Activated CD4-positive, alpha-beta T cell treated with anti-CD3 and anti-CD28 coated beads, Interleukin-2, amount 50 U/mL, for 4 hours (primary cell): ENCODE data around the gene DHRS1.
A peak's percentile ranks its signal among the peaks of the same experiment; 100 is the strongest.
"Not testable (repeated sequence)": the region's sequence is repeated elsewhere in the genome, so short reads cannot be mapped to it uniquely, and the experiment has no call there.

Source experiments
- DNase-seq, 2 experiments: peaks; one replicate each; pipeline ENCODE4 v3.0.0-alpha.2; 2020

The DHRS1 gene

DNA sequence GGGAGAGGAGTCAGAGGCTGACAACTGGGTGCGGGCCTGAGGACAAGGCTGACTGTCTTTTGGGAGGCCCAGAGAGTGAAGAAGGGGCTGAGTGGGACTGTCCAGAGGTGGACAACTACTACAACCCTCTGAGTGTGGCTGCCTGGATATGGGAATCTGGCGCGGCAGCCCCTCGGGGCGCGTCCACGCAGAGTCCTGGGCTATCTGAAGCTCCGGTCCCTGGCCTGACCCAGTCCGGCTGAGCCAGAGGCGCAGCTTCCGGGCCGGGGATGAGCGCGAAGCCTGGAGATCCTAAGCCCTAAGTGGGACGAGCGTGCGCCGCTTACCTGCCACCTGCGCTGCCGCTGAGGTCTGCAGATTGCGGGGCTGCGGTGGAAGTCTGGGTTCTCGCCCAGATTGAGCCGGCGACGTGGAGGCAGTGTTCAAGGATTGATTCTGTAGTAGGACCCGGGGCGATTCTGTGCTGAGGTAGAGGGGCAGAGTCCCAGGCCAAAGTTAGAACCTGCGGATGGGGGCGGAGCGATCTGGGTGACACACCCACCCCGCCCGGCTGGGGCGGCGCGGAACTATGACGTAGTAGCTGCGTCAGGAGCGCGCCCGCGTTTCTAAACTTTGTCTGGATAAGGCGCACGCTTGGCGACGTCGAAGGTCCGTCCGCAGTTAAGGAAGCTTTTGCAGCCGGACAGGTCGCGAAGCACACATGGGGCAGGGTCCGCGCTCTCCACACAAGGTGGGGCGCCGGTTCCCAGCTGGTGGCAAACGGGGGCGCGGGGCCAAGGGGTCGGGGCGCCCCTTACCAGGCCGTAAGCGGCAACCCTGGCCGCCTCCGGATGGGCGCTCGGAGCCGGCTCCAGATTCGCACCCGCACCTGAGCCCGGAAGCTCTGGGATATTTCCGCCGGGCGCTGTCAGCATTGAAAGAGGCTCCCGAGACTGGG lies at the start of gene DHRS1, which contains the start of gene NOP9:
DHRS1 (minus strand) TSS at position 526 of the 937 bp plus-strand sequence. CDS start 674 bp downstream, outside the sequence.
NOP9 (plus strand) TSS at position 596 of the 937 bp plus-strand sequence; CDS start at position 701, 105 bp downstream.
- peak; percentile 88 to 89 for DNase-seq

DNA sequence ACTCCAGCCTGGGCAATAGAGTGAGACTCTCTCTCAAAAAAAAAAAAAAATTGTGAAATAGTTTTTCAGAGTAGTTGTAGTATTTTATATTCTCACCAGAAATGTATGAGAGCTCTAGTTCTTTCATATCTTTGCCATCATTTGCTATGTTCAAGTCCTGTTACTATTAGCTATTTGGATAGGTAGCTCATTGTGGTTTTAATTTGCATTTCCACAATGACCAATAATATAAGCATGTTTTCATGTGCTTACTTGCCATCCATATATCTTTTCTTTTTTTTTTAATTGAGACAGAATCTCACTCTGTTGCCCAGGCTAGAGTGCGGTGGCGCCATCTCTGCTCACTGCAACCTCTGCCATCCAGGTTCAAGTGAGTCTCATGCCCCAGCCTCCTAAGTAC lies 48.6 kb upstream of the DHRS1 start:
- no peak for DNase-seq

DNA sequence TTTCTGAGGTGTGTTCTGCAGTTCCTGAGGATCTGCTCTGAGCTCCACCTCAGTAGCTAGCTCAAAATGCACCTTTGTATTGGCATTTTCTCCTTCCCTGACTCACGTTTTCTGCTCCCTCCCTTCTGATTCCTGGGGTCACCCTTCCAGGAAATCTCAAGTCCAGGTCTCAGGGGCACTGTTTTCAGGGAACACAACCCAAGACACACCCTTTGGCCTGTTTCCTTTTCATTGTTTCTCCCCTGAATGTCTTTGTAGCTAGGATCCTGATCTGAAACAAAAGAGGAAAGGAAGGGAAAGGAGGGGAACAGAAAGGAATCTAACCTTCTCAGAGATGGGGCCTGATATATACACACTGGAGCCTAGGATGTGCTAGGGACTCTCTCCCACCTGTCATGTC lies 47.6 kb upstream of the DHRS1 start:
- DNase-seq, result no peak

DNA sequence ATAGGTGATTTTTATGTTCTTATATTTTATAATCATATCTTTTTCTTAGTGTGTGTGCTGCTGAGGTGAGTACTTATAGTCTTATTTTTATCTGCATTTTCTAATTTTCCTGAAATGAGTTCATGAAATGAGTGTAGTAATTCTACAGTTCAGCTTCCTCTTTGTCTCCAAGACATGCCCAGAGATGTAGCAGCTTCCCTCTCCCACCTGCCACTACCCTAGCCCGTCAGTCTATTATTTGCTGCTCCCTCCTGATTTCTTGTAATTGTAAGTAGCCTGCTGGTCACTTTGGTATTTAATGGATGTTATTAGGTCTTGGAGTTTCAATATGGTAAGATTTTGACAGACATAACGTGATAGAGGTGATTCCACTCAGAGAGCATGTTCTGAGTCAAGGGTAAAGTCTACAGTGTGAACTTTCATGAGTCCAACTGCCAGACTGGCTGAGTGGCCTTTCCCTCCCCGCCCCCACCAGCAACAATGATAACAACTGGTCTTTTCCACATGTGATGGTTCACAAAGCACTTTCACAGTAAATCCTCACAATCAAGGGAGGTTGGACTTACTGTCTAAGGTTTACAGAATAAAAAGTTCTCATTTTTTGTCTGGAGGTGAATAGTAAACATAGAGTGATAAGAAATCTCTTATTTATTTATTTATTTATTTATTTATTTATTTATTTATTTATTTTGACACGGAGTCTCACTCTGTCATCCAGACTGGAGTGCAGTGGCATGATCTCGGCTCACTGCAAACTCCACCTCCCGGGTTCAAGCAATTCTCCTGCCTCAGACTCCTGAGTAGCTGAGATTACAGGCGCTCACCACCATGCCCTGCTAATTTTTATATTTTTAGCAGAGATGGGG lies 44.4 kb upstream of the DHRS1 start:
- no peak for DNase-seq

DNA sequence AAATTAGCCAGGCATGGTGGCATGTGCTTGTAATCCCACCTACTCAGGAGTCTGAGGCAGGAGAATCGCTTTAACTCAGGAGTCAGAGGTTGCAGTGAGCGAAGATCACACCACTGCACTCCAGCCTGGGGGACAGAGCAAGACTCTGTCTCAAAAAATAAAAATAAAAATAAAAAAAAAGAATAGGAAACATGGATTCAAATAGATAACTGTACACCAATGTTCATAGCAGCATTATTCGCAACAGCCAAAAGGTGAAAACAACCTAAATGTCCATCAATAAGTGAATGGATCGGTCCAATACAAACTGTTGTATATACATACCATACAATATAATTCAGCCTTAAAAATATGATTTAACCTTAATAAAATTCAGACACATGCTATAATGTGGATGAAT lies 43.3 kb upstream of the DHRS1 start:
- no peak for DNase-seq

DNA sequence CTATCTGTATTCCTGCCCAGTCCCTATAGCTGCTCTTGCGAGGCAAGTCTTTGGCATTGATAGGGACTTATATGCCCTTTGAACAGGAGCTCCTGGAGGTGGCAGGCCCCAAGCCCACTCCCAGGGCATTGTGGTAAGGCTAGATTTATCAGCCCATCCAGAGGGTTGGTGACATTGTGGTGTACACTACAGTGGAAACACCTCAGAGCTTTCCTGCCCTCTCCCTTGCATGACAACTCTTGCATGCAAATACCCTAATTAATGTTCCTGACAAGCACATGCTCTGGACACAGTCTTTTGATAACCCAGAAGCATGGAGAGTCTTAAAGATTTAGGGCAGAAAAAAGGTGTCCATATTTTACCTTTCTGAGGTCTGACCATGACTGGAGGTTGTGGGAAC lies 41.0 kb upstream of the DHRS1 start:
- DNase-seq, result no peak

DNA sequence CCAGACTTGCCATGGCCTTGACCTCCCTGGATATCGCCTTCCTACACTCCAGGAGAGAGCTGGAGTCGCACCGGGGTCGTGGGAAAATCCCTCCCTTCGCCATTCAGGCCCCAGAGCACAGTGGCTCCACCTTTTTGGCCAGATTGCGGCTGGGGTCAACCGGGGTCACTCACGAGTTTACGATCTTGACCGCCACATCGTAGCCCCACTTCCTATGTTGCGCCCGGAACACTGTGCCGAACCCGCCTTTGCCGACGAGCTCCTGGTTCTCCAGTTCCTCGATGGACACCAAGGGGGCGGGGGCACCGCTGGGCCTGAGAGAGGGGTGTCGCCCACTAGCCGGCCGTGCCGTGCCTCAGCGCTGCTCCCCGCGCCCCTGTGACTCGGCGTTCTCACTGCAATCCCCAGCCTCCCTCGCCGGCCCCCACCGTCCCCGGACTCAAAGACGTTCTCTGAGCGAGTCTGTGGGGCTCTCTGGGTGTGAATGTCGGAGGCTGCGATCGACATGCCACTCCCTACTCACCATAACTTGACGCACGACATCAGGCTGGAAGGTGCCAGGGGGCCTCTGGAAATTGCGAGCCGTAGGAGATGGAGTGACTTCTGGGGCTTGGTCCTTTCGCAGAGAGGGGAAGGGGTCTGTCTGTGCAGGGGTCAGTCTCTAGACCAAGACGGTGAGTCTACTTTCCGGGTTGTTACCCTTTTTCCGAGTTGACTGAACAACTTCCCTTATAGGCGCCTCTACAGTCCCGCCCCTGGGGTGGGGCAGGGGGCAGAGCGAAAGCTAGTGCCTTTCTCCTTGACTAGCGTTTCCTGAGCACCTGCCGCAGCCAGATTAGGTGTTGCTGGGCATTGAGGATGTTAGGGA lies 39.9 kb upstream of the DHRS1 start, which contains the start of gene RIPK3:
RIPK3 (minus strand) TSS at position 708 of the 868 bp plus-strand sequence; CDS start at position 543, 165 bp downstream.
- DNase-seq, result peak; percentile 67 to 68

DNA sequence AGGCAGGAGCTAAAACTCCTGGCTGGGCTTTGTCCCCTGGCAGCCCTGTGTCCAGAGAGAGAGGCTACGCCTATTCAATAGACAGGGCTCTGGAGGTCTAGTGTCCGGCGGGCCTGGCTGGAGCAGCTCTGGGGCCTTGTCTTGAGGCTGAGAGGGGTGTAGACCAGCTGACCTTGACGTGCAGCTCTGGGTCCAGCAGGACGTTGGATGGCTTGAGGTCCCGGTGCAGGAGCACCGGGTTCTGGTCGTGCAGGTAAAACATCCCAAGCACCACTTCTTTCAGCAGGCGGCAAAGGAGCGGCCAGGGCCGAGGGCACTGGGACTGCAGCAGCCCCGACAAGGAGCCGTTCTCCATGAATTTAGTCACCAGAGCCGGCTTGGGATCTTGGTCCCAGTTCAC lies 39.3 kb upstream of the DHRS1 start:
- no peak for DNase-seq

DNA sequence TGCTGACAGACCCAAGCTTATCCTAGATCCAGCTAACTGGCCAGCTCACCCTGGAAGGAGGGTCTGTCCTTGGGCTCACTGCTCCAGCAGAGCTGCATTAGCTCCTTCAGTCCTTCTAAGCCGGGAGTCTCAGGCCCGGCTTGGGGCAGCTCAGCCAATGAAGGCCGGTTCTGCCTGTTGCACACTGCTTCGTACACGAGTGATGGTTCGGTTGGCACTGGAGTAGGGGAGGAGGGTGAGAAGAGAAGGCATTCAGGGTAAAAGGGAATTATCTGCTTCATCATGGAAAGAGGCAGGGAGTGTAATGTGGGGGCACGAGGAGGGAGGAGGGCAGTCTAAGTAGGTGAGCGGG lies 38.2 kb upstream of the DHRS1 start:
- no peak for DNase-seq

DNA sequence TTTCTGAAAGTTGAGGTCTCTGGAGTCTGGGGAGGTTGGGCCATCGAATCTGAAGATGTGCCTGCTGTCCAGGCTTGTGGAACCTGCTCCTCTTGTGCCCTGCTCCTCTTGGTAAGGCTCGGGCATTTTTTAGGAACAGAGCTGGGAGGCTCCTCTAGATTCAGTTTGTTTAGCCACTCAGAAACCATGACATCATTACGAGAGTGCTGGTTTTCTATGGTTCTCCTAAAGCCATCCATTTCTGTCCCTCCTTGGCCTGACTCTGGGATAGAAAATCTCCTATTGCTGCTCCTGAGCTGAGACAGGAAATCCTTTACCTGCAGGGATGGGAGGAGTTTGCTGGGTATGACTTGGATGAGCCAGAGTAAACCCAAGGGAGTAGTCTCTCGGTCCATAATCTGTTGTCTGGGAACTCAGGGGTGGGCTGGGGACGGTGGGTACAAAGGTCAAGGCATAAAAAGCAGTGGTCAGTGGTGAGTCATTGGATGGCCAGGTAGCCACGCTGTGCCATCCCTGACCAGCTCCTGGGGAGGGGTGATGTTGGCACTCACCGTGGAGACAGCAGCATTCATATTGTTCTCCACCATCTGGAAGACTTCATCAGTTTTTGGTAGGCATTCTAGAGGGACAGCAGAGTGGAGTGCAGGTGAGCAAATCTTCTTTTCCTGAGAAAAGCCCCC lies 37.7 kb upstream of the DHRS1 start:
- DNase-seq, result no peak

DNA sequence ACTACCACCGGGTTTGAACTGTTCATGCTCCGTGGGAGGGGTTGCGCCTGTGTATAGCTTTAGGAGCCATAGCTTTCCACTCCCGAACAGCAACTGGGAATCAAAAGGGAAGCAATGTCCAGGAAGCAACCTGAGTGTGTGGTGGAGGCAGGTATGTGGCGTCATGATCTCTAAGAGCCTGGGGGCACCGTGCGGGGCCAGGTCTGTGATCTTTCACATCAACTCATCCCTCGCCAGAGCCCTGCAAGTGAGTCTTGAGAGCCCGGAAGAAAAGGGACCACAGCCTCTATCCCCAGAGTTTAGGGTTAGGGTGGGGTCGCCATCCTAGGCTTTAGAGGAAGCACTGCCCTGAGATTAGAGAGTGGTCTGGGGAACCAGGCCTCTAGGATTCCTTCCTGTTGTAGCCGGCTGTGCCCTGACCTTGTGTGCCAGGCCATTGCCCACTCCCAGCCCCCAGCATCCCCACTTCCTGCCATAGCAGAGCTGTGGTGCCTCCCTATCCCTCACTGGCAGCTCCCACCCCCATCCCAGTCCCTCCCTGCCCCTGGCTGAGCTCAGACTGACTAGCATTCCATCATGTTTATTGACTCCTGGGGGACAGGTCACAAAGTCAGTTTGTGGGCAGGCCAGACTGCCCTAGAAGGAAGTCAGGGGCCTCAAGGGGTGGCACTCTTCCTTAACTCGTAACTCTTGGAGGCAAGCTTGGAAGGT lies 36.0 kb upstream of the DHRS1 start:
- no peak for DNase-seq

DNA sequence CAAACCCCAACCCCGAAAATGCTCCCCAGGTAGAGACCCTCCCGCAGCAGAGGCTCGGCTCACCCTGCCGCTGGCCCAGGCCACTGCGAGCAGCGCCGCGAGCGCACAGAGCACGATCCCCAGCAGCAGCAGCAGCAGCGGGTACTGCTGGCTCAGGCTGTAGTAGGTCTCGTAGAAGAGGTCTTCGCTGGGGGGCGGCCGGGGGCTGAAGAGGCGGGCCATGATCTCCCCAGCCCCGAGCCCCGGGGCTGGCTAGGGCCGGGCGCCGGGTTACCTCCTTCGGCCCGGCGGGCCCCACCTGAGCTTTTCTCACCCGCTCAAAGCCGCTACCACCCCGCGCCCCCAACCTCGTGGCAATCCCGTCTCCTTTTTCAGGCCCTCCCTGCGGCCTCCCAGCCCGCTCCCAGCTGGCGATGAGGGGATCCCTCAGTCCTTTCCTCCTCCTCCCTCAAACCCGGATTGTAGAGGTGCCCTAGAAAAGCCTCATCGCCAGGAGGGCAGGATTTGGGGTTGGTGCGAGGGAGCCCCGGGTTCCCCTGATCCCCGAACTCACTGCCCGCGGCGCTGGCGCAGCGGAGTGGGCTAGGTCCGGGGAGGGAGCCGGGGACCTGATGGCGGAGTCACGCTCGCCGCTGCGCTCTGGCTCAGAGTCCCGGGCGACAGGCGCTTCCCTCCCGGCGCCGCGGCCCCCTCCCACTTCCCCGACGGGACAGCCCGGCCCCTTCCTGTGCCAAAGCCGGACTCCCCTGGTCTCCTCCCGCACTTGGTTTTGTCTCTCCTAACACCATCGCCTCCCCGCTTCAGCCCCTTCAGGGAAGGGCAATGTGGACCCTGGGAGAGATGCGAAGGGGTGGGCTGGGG lies 35.1 kb upstream of the DHRS1 start, which contains the start of gene ADCY4:
ADCY4 (minus strand) TSS at position 641 of the 861 bp plus-strand sequence; CDS start at position 222, 419 bp downstream.
- DNase-seq, result no peak

DNA sequence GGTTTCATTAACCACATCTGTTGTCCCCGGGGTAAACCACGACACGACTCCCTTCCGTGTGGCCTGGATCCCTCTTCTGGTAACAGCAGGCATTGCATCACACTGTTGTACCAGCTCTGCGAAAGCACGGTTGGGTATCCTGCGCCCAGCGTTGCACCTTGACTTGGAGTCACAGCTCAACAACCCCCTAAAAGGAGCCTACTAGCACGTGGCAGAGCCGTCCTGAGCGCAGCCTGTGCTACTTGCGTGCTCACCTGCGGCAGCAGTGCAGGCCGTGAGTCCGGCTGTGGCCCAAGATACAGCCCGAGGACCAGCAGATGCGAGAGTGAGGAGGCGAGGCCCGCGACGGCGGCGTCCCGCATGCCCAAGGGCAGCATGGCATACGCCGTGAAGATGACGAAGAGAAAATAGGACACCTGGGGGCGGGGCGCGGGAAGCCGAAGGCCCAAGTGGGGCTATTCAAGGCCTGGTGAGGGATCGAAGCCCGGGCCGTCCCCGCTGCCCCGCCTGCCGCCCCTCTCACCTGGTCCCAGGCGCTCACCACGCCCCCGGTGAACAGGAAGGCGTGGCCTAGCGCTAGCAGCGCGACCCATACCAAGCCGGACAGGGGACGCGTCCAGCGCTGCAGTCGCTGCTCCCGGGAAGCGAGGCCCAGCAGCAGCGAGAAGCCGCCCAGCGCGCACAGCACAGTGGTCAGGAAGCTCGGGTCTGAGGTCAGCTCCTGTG lies 32.9 kb upstream of the DHRS1 start:
- DNase-seq, result peak; percentile 85

DNA sequence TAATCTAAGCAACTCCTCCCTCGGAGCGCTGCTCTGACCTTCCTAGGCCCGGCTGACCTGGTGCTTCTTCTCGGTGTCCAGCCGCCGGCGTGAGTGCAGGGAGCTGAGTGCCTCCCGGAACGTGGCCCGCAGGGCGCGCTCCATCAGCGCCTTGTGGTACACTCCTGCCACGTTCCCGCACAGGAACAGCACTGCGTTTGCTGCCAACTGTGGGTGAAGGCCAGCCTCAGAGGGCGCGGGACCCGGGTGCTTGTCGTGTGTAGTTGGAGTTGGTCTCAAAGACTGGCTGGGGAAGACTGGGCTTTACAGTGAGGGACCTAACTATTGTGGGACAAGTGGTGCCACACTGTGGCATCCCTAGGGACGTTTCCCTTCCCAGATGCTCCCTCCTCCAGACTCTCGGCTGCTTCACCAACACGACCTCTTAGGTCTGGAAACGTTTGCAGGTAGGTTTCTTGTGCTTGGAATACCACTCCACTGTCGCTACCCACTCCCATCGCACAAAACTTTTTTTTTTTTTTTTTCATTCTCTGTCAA lies 32.2 kb upstream of the DHRS1 start:
- no peak for DNase-seq

DNA sequence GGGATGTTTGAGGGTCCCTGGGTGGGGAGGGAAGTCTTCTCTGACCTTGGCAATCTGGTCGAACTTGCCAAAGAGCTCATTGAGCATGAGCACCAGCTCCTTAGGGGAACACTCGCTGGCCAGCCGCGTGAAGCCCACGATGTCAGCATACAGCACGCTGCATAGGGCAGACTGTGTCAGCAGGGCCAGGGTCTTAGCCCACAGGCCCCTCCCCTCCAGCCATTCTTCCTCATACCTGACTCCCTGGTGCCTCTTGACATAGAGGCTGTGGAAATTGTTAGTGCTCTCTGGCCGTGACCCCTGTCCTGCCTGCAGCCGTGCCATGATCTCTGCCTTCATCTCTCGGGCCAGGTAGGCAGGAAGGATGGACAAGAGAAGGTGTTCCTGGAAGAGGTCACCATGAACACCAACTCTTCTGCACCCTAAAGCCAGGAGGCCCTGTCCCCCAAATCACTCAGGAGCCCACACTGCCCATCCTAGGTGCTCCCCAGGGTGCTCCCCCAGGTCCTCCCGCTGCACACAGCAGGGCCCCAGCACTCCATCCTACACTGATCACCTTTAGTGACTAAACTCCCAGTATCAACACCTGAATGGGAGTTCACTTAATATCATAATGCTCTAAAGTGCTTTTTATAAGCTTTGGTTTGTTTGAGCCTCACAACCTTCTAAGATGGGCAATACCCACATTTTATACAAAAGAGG lies 31.5 kb upstream of the DHRS1 start:
- no peak for DNase-seq

DNA sequence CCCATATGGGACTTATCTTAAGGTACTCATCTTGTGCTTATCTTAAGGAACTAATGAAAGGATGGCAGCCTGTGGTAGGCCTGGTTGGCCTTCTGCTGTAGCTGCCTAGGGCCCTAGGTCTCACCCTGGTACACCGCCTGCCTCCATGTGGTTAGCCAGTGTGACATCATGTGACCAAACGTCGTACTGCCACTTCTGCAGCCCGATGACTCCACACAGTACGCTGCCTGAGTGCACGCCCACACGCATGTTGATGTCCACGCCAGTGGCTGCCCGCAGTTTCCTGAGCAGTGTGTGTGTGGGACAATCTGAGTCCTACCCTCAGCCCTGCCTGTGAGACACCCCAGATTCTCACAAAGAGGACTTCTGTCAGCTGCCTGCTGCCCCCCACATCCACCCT lies 30.2 kb upstream of the DHRS1 start:
- DNase-seq, result peak in 1 of 2 experiments; percentile 27

DNA sequence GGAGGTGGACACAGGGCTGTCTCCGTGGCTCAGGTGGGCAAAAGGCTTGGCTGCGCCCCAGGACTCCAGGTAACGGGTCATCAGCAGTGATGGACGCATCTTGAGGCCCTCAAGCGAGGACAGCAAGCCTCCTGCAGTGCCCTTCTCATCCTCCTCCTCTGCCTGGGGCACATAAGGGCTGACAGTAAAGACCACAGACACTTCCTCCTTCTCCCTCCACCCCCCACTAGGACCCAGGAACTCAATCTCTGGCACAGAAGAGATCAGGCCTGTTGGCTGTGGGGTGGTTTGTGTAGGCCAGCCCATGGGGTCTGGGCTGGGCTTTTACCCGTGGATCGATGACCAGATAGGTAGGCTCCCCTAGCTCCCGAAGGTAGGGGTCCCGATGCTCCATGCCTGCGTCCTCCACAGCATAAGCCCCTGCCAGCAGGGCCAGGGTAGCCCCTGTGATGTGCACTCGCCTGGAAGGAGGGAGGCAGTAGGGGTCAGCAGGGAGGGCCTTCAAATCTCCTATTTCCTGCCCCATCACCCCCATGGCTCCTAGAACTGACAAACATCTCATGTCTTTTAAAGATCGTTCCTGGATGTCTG lies 29.6 kb upstream of the DHRS1 start:
- no peak for DNase-seq

DNA sequence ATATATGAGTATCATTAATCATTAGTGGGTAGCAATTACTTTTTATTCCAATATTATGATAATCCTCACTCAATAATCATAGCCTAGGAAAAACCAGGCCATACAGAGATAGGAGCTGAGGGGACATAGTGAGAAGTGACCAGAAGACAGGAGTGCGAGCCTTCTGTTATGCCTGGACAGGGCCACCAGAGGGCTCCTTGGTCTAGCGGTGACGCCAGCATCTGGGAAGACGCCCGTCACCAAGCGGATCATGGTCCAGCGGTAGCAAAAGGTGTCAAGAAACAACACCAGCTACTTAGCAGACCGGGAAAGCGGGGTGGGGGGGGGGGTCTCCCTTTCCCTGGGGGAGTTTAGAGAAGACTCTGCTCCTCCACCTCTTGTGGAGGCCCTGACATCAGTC lies 28.3 kb upstream of the DHRS1 start:
- DNase-seq, result not testable (repeated sequence)
